ENCODE data around the gene BANP.
"Not testable (repeated sequence)": the region's sequence is repeated elsewhere in the genome, so short reads cannot be mapped to it uniquely, and the experiment has no call there.

The BANP gene

DNA sequence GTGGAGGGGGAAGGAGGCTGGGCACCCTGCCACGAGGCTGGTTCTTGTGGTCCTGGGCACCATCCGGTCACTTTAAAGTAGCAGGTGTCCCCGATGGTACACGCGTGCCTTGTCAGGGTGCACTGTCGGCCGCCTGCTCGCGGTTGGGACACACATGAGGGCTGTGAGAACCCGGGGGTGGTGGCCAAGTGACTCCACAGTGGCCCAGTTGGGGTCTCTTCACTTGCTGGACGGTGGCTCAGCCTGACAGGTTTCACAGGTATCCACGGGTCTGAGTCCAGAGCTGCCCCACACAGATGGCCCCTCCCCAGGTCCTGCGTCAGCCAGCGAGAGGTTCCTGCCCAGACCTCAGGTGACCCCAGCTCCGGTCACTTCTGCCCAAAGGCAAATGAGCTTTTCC is 137.8 kb downstream of the BANP start:
- DNase-seq: not testable (repeated sequence)

DNA sequence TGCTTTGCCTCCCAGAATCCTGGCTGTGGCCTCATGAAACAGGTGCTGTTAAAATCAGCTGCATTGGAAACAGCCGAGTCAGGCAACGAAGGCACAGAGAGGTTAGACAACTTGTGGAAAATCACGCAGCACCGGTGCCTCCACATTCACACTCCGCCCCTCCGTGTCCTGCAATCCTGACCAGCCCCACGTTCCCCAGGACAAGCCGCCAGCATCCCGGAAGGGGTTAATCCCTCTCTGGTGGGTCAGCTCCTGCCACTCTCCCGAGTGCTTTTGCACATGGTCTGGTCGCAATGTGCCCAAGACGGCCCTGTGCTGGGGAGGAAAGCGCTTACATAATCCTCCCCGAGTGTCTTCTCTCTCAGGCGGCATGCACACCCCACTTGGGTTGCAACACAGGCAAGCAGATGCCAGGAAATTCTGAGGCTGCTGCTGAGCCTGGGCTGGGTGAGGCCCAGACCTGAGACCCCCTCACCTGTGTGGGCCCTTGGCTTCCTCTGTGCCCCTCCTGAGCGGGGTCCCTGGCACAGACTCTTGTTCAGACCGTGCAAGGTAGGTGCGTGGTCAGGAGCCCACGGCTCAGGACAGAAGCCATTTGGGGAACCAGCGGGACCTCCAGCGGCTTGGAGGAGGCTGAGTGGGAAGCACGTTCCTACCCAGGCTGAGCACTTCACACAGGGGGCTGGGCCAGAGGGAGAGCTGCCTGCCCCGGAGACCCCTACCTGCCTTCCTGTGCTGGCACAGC is 138.6 kb downstream of the BANP start:
- not testable (repeated sequence) for DNase-seq

DNA sequence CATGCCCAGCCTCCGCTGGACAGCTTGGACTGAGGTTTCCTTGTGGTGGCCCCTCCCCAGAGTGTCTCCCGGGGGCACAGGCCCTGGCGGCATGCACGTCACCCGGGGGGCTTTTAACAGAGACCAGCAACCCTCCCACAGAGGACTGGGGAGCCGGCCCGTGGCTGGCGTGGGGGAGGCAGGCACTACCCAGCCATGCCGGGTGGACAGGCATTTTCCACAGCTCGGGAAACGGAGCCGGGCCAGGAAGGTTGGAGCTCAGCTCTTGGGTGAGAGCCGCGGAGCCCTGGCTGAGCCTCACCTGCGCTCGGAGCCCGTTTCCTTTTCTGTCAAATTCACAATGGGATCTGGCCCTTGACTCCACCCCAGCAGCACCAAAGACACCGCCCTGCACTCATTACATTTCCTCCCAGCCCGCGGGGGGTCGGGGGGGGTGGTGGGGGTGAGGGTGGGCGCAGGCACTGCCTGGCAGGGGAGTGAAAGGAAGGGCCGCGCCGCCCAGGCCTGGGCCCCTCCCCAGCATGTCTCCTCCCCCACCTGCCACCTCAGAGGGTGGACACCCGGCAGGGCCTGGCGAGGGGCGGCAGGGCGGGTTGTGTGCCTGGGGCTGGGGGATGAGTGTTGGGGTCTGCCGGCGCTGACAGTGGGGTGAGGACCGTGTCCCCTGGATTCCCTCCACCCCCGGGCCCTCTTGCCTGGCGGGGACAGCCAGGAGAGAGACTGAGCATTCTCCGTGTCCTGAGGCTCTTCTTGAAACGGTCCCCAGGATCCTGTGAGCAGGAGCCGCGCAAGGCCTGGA is 139.3 kb downstream of the BANP start:
- not testable (repeated sequence) for DNase-seq

DNA sequence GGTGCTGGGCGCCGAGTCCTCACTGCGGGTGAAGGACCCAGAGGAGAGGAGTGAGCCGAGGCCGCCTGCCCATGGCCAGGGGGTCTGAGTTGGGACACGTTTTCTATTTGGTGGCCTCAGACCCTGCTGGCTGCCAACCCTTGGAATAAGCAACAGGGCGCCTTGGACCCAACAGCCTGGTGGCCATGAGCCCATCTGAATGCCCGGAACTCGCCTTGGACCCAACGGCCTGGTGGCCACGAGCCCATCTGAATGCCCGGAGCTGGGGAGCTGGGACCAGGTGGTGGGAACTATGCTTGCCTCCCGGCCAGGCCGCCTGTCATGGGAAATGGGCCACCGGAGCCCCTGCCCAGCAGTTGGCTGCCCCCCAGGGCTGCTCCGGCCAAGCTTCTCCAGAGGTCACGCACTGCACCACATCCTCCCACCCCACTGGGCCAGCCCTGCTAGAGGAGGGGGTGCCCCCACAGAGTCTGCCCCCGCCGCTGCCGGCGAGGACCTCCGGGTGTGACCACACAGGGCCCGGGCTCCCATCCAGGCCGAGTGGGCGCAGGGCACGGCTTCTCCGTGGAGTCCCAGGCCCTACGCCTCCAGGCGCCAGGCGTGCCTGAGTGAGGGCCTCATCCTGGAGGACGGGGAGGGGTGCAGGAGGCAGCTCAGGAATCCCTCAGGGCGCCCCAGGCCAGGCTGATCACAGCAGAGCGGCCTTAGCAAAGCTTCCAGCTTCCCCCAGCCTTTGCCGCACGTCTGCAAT is 140.2 kb downstream of the BANP start:
- DNase-seq: peak; percentile 69

DNA sequence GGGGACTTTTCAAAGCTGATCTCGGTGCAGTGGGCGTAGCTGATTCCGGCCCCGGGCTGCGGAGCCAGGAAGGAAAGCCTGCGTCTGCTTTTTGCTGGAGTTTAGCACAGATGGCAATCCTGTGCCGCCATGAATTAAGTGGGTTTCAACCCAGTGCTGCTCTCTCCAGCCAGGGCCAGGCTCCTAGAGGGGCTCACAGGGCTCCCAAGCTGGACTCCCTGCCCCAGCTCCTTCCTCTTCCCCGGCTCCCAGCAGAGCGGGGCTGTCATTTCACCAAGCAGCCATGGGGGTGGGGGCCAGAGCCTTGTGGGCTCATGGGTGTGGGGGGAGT is 140.7 kb downstream of the BANP start:
- not testable (repeated sequence) for DNase-seq

DNA sequence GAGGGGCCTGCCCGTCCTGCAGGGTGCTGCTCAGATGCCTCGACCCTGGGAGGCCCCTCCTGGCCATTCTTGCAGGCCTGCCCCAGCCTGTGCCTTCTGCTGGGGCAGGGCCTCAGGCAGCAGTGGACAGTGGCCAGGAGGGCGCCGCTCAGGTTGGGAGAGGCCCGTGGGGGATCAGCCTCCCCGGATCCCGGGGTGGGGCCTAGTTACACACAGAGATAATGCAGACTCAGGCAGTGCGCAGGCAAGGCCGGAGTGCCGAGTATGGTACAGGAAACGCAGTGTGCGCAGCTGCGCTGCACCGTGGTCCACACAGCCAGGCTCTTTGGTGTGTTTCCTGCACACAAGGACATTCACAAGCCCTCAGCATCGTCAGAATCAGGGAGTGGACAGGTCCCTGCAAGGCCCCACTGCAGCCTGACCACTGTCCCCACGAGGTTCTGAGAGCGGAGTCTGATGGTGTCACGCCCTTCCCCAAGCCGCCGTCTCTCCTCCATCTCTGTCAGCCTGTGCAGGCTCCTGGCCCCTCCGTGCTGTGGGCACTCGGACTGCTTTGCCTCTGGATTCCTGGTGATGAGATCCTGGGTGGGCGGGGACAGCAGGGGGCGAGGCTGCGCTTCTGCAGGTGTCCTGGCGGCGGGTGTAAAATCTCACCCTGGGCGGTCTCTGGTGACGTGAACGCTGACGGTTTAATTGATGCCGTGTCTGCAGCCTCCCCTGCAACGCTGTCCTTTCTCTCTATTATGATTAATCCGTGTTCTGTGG is 141.7 kb downstream of the BANP start:
- not testable (repeated sequence) for DNase-seq

DNA sequence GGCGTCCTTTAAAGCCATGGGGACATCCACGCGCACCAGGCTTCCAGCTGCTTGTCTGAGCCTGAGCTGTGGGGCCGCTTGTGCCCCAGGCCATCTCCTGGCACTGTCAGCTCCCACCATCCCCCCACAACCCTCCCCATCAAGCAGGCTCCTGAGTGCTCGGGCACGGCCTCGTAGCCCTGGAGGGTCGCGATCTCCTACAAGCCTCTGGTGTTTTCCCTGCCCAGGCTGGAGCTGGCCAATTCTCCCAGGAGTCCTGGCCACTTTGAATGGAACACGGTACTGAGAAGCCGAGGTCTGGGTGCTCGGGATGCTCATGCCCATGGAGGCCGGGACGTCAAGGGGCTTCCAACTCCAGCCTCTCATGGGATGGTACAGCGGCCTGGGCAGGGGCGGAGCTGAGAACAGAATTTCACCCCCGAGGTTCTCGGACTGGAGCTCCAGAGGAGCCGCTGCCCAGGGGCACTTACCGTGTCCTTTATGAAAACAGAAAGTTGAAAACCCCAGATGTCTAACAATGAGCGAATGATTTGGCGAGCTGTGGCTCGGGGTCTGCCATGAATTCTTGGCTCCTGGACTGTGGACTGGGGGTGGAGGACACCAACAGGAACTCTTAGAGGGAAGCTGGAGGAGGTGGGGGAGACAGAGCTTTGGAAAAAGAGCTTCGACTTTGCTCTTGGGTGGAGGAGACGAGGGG is 142.5 kb downstream of the BANP start:
- DNase-seq: not testable (repeated sequence)

DNA sequence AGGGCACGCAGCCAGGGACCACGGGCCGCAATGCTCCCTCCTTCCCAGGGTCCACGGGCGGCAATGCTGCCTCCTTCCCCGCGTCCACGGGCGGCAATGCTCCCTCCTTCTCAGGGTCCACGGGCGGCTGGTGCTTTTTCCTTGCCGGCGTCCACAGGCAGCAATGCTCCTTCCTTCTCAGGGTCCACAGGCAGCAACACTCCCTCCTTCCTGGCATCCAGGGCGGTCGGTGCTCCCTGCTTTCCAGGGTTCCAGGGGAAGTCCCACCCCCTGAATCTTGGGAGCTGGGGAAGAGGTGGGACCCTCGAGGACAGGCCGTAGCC is 143.0 kb downstream of the BANP start:
- DNase-seq: not testable (repeated sequence)

DNA sequence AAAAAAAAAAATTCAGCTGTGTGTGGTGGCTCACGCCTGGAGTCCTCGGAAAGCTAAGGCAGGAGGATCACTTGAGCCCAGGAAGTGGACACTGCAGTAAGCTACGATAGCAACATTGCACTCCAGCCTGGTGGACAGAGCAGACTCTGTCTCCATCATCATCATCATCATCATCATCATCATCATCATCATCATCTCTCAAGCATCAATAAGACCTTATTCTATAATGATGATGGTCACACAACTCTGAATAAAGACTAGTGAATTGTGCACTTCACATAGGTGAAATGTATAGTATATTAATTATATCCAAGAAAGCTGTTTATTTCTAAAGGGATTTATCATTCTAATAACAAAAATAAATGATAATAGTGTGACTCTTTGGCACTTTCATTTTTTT is 143.7 kb downstream of the BANP start:
- DNase-seq: not testable (repeated sequence)

DNA sequence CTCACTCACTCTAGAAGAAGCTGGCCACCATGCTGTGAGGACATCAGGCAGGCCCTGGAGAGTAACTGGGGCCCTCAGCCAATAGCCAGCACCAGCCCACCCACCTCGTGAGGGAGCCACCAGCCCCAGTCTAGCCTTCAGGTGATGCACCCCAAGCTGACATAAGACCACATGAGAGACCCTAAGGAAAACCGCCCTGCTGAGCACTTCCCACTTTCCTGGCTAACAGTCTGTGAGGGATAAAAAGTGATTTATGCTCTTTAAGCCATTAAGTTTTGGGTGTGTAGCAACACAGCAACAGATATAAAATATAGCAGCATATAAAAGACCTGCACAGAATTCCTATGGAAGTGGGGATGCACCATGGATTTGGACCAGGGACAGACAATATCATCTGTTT is 145.4 kb downstream of the BANP start:
- not testable (repeated sequence) for DNase-seq

DNA sequence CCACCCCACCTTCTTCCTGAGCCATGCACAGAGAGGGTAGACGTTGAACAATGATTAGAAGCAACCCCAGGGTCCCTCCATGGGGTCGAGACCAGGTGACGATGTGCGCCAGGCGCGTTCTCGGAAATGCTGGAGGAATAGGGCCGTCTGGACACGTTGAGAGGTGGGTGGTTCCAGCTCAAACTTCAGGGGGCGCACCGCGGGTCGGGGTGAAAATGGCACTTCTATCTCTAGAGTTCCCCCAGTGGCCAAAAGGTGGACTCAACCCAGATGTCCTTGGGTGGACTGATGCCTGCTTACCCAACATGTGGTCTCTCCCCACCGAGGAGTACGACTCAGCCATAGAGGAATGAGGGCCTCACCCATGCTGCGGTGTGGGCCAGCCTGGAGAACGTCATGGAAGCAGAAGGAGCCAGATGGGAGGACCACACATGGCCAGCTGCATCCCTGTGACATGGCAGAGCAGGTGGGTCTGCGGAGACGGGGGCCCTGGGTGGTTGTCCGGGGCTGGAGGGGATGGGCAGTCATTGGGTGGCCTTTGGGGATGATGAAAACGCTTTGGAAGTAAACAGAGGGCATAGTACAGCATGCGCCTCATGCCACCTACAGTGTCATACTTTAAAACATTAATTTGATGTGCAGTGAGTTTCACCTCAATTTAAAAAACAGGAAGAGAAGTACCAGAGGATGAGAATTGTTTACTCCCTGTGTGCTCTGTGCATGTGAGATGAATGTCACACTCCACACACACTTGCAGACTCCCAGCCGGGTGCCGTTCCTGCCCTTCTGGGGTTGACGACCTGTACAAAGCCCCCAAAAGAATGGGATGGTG is 147.7 kb downstream of the BANP start:
- DNase-seq: peak; percentile 79

DNA sequence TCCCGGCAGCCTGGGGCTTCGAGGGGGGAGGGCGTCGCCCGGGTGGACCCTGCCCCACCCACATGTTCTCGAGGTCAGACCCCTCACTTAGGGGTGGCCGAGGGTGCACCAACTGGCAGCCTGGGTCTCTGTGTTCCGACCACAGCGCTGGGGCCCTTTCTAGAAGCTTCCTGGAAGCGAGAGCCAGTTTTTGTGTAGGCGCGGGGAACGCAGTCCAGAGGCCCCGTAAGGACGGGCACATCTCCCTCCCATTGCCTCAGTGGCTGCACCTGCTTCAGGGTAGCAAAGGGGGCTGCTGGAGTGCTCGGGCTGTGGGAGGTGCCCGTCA is 148.3 kb downstream of the BANP start:
- DNase-seq: no peak

DNA sequence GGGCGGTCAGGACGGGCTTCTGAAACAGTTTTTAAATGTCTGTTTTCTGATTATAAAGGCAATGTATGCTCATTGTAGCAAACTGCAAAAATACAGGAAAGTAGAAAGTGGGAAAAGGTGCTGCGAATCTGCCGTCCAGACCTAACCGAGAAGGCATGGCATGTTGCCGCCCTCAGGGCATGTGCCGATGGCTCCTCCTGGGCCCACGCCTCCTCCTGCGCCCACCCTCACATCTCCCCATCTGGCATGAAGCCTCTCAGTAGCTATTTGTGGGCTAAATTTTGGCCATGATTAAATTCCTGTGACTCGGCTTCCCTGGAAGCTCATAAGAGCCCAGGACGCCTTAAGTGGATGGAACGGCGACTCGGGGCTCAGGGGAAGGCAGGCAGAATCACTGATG is 148.7 kb downstream of the BANP start:
- not testable (repeated sequence) for DNase-seq

DNA sequence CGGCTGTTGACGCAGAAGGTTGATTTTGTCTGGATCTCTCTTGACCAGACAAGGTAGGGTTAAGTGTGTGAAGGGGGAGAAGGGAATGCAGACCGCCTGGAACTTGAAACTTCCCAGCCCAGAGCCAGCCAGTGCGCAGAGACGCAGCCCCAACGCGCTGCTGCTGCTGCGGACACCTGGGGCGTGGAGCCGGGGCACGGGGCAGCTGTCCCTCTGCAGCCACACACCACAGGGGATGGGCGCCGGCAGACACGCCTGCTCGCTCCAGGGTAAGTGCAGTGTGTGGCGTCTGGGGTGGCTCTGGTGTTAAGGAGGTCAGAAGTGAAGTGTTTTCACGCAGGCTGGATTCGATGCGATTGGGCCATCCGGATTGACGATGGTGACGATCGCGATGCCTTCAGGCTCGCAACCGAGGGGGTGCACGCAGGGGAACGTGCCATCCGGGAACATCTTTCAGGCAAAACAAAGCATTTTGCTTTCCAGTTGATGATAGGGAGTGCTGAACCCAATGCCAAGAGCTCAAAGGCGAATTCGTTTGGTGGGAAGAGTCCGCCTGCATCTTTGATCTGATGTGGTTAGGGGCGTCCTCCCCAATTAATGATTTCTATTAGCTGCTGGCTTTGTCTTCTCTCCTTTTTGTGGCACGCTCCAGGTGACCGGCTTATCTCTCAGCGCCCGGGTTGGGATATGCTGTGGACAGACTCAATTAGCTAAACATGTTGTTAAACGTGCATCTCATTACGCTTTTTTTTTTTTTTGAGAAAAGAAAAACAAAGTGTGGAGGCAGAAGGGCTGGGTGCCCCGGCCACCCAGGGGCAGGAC is 149.8 kb downstream of the BANP start:
- not testable (repeated sequence) for DNase-seq

DNA sequence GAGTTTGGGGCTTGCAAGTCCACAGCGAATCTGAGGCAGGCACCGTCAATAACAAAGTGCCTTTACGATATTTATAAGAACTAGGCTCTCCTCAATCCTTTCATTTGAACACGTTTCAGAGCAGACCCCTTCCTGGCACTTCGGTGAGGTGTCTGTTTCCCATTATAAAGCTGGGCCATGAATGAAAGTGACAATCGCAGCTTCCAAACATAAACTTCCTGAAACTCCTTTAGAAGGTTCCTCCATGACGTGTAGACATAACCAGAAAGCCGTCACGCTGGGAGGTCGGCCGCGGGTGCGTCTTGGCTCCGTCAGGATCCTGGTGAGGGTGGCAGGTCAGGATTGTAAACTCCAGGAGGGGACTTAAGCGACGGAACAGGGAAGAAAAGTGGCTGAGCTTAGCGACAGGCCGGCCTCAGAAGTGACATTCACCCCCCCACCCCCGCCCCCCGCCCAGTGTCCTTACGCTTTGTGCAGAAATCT is 150.4 kb downstream of the BANP start:
- not testable (repeated sequence) for DNase-seq

DNA sequence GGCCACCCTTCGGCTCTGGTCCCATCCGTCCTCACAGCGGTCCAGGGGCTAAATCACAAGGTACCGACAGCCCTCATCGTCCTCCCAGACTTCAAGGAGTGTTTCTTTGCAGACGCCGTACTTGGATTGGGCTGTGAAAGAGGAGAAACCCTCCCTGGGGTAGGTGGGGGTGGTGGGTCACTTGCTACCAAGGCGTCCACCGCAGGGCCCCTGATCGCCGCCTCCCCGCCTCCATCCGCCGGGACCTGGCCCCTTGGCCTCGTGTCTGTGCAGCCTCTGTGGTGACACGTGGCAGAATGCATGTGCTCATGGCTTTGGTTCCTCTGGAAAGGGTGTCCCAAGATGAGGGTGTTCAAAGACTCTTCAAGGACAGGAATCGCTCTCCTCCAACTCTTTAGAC is 151.4 kb downstream of the BANP start:
- DNase-seq: no peak

DNA sequence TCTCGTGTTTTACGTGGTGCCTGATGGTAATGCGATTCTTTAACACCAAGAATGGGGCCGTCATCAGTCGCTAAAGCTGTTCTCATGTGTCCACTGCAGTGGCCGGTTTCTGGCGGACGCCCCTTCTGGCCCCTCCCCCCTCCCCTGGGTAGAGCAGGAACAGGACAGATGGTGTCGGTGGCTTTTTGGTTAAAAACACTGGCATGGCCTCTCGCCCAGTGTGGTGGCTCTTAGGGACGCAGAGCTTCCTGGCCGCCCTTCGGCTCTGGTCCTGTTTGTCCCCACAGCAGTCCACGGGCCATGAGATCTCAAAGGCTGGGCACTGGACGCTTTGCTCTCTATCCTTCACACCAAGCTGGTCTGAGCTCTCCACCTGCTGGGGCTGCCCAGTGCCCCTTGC is 151.8 kb downstream of the BANP start:
- DNase-seq: no peak

DNA sequence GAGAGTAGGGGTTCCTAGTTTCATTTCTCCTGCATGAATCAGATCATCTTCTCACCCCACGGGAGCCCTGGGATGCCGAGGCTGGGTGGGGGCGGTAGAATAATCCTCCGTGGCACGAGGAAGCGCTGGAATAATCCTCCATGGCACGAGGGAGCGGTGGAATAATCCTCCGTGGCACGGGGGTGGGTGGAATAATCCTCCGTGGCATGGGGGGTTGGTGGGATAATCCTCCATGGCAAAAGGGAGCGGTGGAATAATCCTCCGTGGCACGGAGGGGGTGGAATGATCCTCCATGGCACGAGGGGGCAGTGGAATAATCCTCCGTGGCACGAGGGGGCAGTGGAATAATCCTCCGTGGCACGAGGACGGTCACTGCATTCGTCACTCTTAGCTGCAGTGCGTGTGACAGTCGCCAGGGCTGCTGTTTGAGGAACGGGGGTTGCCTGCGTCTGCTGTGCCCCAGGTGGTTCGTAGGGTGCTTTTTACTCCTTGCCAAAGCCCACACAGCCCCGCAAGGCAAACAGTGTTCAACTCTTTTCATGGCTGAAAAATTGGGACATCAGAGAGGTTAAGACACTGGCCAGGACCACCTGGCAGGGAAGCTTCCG is 152.5 kb downstream of the BANP start:
- DNase-seq: no peak

DNA sequence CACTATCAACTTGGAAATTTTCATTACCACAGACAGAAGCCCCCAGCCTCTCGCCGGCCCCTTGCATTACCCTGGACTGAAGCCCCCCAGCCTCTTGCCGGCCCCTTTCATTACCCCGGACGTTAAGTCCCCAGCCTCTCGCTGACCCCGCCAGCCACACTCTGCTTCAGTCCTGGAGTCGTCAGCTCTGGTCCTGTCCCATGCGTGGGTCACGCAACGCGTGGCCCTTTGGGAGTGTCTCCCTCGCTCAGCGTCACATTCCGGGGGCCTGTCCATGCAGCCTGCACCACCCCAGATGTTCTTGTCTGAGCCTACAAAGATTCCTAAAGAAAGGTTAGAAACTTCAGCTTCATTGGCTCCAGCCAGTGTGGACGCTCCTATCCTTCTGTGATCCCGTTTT is 153.1 kb downstream of the BANP start:
- not testable (repeated sequence) for DNase-seq

DNA sequence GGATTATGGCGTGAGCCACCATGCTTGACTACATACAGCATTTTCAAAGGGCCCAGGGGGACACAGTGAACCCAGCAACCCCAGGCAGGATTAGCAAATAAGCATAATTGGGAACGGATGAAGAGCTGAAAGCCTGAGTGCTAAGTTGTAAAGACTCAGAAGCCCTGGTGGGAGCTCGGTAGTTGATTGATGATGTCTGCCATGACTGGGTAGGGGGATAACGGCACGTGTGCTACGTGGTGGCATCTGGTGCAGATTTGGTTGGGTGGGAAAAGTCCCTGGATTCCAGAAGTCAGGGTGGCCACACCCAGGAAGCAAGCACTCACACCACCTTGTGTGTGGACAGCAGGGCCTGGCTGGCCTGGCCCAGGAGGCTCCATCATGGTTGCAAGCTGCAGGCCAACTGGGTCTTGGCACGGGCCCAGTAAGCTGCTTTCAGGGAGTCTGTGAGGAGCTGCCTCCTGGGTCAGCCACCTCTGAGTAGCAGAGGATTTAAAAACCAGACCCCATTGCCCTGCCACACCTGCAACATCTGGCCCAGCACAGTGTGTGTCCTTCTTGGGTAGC is 154.4 kb downstream of the BANP start:
- DNase-seq: not testable (repeated sequence)

Data from EL (cell line).